ENCODE data around the gene ANKRD16.
"Not testable (repeated sequence)": the region's sequence is repeated elsewhere in the genome, so short reads cannot be mapped to it uniquely, and the experiment has no call there.

Gene ANKRD16

DNA sequence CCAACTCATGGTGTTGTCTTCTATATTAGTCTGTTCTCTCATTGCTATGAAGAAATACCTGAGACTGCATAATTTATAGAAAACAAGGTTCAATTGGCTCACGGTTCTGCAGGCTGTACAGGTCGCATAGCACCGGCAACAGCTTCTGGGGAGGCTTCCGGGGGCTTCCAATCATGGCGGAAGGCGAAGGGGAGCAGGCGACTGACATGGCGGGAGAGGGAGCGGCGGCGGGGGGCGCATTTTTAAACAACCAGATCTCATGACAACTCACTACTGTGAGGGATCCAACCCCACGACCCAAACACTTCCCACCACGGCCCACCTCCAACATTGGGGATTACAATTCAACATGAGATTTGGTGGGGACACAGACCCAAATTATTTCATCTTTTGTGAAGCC is 47.7 kb downstream of the ANKRD16 start:
- Histone ChIP-seq H3K27me3 (ENCODE audit: control insufficient read depth, insufficient read depth, low read length) (no peaks in the 10 kb centered on the region), H3K36me3 (ENCODE audit: control insufficient read depth, insufficient read depth, low read length) (no peaks in the 10 kb centered on the region), H3K27ac (ENCODE audit: low read depth, low read length) (no peak overlapping the region), H3K9ac (ENCODE audit: low read length) (no peak overlapping the region), H3K4me1 (ENCODE audit: control insufficient read depth, insufficient read depth, low read length) (no peaks in the 10 kb centered on the region), H3K4me3 (ENCODE audit: low read length) (no peak overlapping the region)

DNA sequence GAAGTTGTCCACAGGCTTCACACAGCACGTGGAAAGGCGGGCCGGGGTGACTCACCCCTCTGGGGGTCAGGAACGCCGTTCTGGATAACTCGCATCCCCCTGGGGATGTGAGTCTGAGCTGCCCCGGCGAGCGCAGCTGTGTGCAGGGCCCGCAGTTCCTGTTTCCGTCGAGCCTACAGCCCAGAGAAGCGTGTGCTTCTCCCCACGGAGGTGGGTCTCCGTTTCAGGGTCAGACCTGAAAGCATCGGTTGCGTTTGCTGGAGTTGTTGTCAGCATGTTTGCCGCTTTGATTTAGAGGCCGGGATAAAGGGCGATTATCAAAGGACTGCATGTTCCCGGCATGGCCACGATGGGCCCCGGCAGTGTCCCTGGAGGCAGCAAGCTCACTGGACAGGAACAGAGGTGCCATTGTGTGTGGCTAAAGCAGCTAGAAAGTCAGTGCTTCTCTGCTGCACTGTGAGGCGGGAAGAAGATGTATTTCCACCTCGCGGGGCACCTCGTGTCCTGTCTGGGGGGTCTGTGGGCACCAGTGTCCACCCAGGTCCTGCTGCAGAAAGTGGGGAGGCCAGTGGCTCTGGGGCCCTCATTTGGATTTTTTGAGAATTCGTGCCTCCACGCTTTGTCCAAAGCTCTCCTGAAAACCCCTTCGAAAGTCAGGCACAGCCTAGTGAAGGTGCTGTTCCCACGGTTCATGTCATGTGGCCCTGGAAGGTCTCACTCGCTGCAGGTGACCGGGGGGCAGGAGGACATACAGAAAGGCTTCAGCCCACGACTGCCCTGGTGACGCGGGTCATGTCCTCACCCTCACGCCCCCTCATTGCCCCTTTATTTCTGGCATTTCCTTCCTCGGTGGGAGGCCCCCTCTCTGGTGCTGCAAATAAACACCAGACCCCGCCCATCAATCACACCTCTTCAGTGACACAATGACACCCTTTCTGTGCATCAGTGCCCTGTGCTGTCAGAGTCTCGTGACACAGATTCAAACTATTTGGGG is 49.1 kb downstream of the ANKRD16 start:
- Histone ChIP-seq H3K36me3 (ENCODE audit: control insufficient read depth, insufficient read depth, low read length) (no peaks in the 10 kb centered on the region), H3K27me3 (ENCODE audit: control insufficient read depth, insufficient read depth, low read length) (no peaks in the 10 kb centered on the region), H3K4me1 (ENCODE audit: control insufficient read depth, insufficient read depth, low read length) (no peaks in the 10 kb centered on the region), H3K27ac (ENCODE audit: low read depth, low read length) (no peak overlapping the region), H3K9ac (ENCODE audit: low read length) (no peak overlapping the region), H3K4me3 (ENCODE audit: low read length) (peak overlapping the region; percentile 8)

DNA sequence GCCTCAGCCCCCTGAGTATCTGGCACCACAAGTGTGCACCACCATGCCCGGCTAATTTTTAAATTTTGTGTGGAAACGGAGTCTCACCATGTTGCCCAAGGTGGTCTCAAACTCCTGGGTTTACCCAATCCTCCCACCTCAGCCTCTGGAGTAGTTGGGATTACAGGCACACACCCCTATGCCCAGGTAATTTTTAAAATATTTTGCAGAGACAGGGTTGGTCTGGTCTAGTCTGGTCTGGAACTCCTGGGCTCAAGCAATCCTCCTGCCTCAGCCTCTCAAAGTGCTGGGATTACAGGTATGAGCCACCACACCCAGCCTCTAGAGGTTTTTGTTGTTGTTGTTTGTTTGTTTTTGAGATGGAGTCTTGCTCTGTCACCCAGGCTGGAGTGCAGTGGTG is 53.5 kb downstream of the ANKRD16 start:
- not testable (repeated sequence) for H3K27ac ChIP-seq (ENCODE audit: low read depth, low read length); H3K9ac ChIP-seq (ENCODE audit: low read length); H3K4me3 ChIP-seq (ENCODE audit: low read length); H3K36me3 ChIP-seq (ENCODE audit: control insufficient read depth, insufficient read depth, low read length); H3K27me3 ChIP-seq (ENCODE audit: control insufficient read depth, insufficient read depth, low read length); H3K4me1 ChIP-seq (ENCODE audit: control insufficient read depth, insufficient read depth, low read length)

DNA sequence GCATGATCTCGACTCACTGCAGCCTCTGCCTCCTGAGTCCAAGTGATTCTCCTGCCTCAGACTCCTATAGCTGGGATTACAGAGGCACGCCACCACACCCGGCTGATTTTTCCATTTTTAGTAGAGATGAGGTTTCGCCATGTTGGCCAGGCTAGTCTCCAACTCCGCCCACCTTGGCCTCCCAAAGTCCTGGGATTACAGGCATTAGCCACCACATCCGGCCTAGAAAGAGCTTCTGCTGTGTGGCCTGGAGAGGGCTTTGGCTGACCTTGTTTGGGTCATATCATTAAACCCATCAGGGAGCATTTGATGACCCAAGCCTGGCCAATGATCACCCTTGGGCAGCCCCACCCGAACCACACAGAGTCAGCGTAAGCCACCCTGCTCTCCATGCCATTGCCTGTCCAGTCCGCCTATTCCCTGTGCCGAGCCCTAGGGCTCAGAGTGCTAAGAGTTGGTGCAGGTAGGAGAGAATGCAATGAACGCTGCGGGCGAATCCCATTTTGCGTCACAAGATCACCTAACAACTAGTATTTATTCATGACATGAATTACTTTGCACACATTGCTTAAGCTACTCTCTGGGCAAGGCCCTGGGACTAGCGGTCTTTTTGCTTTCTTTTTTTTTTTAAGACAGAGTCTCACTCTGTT is 54.1 kb downstream of the ANKRD16 start:
- Histone ChIP-seq H3K4me3 (ENCODE audit: low read length) (no peak overlapping the region), H3K36me3 (ENCODE audit: control insufficient read depth, insufficient read depth, low read length) (no peaks in the 10 kb centered on the region), H3K27ac (ENCODE audit: low read depth, low read length) (no peak overlapping the region), H3K27me3 (ENCODE audit: control insufficient read depth, insufficient read depth, low read length) (no peaks in the 10 kb centered on the region), H3K9ac (ENCODE audit: low read length) (no peak overlapping the region), H3K4me1 (ENCODE audit: control insufficient read depth, insufficient read depth, low read length) (no peaks in the 10 kb centered on the region)

DNA sequence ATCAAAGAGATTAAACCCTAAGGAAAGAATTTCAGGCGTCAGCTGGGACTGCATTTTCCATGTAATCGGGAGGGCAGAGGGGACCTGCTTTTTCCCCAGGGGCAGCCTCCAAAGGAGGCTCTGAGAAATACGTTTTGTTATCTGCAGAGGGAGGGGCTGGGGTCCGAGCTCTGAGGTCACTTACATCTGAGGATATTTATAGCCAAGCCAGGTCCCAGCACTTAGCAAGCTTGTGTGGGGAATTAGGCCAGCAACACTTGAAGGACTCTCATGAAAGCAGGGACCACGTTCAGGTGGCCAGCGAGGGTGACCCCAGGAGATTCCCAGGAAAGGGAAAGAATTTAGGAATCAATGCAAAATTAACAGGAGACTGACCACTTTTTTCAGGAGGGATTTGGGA is 55.9 kb downstream of the ANKRD16 start:
- Histone ChIP-seq H3K4me1 (ENCODE audit: control insufficient read depth, insufficient read depth, low read length) (no peaks in the 10 kb centered on the region), H3K27me3 (ENCODE audit: control insufficient read depth, insufficient read depth, low read length) (no peaks in the 10 kb centered on the region), H3K27ac (ENCODE audit: low read depth, low read length) (no peak overlapping the region), H3K4me3 (ENCODE audit: low read length) (no peak overlapping the region), H3K9ac (ENCODE audit: low read length) (no peak overlapping the region), H3K36me3 (ENCODE audit: control insufficient read depth, insufficient read depth, low read length) (no peaks in the 10 kb centered on the region)

DNA sequence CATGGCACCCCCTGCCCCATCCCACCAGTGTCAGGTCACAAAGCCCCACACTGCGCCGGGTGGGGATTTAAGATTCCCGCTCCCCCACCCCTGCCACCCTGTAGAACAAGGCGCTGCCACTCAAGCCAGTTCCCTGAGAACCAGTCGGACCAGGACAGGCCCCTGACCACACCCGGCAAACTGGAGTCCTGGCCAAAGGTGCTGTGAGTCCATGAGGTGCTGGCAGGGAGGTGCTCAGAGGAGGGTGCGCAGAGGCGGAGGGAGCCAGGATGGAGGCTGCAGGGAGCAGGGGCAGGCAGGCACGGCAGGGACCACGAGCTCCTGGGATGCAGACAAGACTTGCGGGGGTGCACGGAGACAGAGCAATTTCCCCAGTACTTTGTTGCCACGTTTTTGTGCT is 56.7 kb downstream of the ANKRD16 start:
- H3K27ac ChIP-seq (ENCODE audit: low read depth, low read length), result no peak overlapping the region
- no peaks in the 10 kb centered on the region for H3K4me1 ChIP-seq (ENCODE audit: control insufficient read depth, insufficient read depth, low read length)
- no peaks in the 10 kb centered on the region for H3K27me3 ChIP-seq (ENCODE audit: control insufficient read depth, insufficient read depth, low read length)
- no peaks in the 10 kb centered on the region for H3K36me3 ChIP-seq (ENCODE audit: control insufficient read depth, insufficient read depth, low read length)
- no peak overlapping the region for H3K4me3 ChIP-seq (ENCODE audit: low read length)
- no peak overlapping the region for H3K9ac ChIP-seq (ENCODE audit: low read length)

DNA sequence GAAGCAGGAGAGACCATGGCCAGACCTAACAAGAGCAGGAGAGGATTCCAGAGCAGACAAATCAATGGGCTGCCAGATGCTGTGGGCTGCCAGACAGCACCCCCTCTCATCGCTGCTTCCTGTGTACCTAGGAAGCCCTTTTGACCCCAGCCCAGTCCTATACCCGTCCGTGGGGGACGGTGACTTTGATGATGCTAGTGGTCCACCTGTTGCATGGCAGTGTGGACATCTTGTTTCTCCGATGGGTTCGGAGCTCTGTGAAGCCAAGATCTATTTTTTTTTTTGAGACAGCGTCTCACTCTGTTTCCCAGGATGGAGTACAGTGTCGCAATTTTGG is 58.3 kb downstream of the ANKRD16 start:
- Histone ChIP-seq H3K27ac (ENCODE audit: low read depth, low read length) (no peak overlapping the region), H3K27me3 (ENCODE audit: control insufficient read depth, insufficient read depth, low read length) (no peaks in the 10 kb centered on the region), H3K9ac (ENCODE audit: low read length) (no peak overlapping the region), H3K4me1 (ENCODE audit: control insufficient read depth, insufficient read depth, low read length) (no peaks in the 10 kb centered on the region), H3K4me3 (ENCODE audit: low read length) (no peak overlapping the region), H3K36me3 (ENCODE audit: control insufficient read depth, insufficient read depth, low read length) (no peaks in the 10 kb centered on the region)

DNA sequence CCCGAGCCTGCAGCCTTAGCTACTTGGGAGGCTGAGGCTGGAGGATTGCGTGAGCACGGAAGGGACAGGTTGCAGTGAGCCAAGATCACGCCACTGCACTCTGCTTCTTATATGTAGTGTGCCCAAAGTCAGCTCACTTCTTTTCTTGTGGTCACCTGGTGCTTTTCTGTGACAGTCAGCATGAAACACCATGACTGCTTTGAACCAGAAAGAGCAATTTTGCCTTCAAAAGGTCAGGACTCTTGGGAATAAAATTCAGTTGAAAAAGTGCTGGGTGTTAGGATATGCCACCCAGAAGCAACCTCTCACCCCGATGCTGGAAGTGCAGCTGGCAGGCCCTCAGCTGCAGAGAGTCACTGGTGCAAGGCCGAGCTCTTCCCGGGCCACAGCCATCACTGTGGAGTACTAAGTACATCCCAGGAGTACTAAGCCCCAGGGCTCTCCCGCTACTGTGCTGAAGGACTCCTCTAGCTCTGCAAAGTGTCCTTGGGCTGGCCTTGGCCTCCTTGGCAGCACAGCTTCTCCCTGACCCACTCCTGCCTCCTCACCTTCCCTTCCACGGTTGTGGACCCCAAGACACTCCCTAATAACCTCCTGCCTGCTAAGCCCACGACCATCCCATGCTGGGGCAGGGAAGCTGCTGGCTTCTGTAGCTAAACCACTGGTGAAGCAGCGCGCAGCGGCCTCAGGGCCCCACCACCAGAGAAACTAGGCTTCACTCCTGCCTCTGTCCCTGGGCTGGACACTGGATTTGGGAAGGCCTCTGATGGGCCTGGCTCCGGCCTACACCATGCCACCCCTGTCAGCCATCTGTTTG is 58.9 kb downstream of the ANKRD16 start:
- no peaks in the 10 kb centered on the region for H3K27me3 ChIP-seq (ENCODE audit: control insufficient read depth, insufficient read depth, low read length)

DNA sequence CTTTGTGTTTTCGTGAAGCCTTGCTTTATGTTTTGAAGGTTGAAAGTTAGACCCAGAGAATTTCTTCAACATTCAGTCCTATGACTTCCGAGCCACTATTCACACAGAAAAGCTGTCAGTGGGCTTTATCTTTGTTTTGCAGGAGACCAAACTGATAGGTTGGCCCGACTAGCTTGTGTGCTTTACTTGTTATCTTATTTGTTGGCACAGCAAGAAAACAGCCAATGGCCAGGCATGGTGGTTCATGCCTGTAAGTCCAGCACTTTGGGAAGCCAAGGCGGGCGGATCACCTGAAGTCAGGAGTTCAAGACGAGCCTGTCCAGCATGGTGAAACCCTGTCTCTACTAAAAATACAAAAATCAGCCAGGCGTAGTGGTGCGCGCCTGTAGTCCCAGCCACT is 60.4 kb downstream of the ANKRD16 start:
- no peaks in the 10 kb centered on the region for H3K4me1 ChIP-seq (ENCODE audit: control insufficient read depth, insufficient read depth, low read length)
- H3K27ac ChIP-seq (ENCODE audit: low read depth, low read length), result no peak overlapping the region
- no peak overlapping the region for H3K9ac ChIP-seq (ENCODE audit: low read length)
- no peaks in the 10 kb centered on the region for H3K27me3 ChIP-seq (ENCODE audit: control insufficient read depth, insufficient read depth, low read length)
- no peaks in the 10 kb centered on the region for H3K36me3 ChIP-seq (ENCODE audit: control insufficient read depth, insufficient read depth, low read length)
- H3K4me3 ChIP-seq (ENCODE audit: low read length), result no peak overlapping the region

More for the DNA sequence above, 58.9 kb downstream of the ANKRD16 start:
- no peak overlapping the region for H3K9ac ChIP-seq (ENCODE audit: low read length)
- H3K27ac ChIP-seq (ENCODE audit: low read depth, low read length), result no peak overlapping the region
- H3K36me3 ChIP-seq (ENCODE audit: control insufficient read depth, insufficient read depth, low read length), result no peaks in the 10 kb centered on the region
- H3K4me3 ChIP-seq (ENCODE audit: low read length), result no peak overlapping the region
- H3K4me1 ChIP-seq (ENCODE audit: control insufficient read depth, insufficient read depth, low read length), result no peaks in the 10 kb centered on the region

DNA sequence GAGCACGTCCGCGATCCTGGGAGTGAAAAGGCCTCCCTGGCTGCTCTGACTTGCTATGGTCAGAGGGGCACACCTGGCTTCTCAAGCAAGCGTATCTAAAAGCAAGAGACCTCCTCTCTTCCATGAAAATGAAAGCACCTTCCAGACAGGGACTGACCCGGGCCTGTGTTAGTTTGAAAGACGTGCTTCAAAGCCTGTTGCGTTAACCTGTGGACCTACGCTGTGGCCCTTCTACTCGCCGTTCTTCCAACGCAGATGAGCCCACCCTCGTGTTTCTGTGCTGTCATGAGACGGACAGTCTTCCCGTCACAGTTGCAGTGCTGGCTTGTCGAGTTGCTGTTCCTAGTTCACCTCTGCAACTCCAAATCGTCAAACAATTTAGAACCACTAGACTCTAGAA is 61.0 kb downstream of the ANKRD16 start:
- no peaks in the 10 kb centered on the region for H3K27me3 ChIP-seq (ENCODE audit: control insufficient read depth, insufficient read depth, low read length)
- H3K27ac ChIP-seq (ENCODE audit: low read depth, low read length), result no peak overlapping the region
- H3K4me3 ChIP-seq (ENCODE audit: low read length), result no peak overlapping the region
- no peaks in the 10 kb centered on the region for H3K36me3 ChIP-seq (ENCODE audit: control insufficient read depth, insufficient read depth, low read length)
- no peaks in the 10 kb centered on the region for H3K4me1 ChIP-seq (ENCODE audit: control insufficient read depth, insufficient read depth, low read length)
- no peak overlapping the region for H3K9ac ChIP-seq (ENCODE audit: low read length)

DNA sequence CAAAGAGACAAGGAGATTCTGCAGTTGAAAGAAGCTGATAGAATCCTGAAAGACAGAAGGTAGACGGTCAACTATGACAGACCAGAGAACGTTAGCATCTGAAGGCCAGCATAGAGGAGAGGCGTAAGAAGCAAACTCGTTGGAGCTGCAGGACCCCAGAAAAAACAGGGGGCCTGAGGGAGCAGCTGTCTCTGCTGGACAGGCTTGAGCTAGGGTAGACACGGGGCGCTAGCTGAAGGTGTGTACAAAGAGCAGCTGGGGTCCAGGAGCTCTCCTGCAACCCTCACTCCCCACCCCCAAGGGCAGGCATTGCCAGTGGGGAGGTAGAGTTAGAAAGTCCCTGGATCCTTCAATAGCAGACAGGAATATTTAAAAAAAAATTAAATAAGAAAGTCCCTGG is 61.9 kb downstream of the ANKRD16 start:
- no peak overlapping the region for H3K4me3 ChIP-seq (ENCODE audit: low read length)
- H3K27ac ChIP-seq (ENCODE audit: low read depth, low read length), result no peak overlapping the region
- H3K36me3 ChIP-seq (ENCODE audit: control insufficient read depth, insufficient read depth, low read length), result no peaks in the 10 kb centered on the region
- no peak overlapping the region for H3K9ac ChIP-seq (ENCODE audit: low read length)
- no peaks in the 10 kb centered on the region for H3K27me3 ChIP-seq (ENCODE audit: control insufficient read depth, insufficient read depth, low read length)
- no peaks in the 10 kb centered on the region for H3K4me1 ChIP-seq (ENCODE audit: control insufficient read depth, insufficient read depth, low read length)

DNA sequence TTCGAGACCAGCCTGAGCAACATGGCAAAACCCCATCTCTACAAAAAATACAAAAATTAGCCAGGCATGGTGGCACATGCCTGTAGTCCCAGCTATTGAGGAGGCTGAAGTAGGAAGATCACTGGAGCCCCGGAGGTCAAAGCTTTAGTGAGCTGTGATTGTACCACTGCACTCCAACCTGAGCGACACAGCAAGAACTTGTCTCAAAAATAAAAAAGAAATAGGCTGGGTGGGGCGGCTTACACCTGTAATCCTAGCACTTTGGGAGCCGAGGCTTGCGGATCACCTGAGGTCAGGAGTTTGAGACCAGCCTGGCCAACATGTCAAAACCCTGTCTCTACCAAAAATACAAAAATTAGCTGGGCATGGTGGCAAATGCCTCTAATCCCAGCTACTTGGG is 63.2 kb downstream of the ANKRD16 start:
- not testable (repeated sequence) for H3K9ac ChIP-seq (ENCODE audit: low read length); H3K36me3 ChIP-seq (ENCODE audit: control insufficient read depth, insufficient read depth, low read length); H3K4me1 ChIP-seq (ENCODE audit: control insufficient read depth, insufficient read depth, low read length); H3K4me3 ChIP-seq (ENCODE audit: low read length); H3K27me3 ChIP-seq (ENCODE audit: control insufficient read depth, insufficient read depth, low read length); H3K27ac ChIP-seq (ENCODE audit: low read depth, low read length)
